Activated CD4-positive, alpha-beta memory T cell treated with anti-CD3 and anti-CD28 coated beads, Interleukin-2, amount 10 ng/mL, durations not matched to agents 7 days and 5 days (primary cell): ENCODE results near the gene DHCR7. TPM values are rescaled to one million over a fixed set of nuclear protein-coding genes. Genes with fewer than 3 reads are reported as not detected.
A peak's percentile ranks its signal among the peaks of the same experiment; 100 is the strongest.

ENCODE experiments used
- CTCF ChIA-PET: fragments of 350-600 bp; sonication (Branson Sonifier 250); formaldehyde crosslinking; loops from one replicate; lab custom pipeline; 2021; ENCODE audit warnings: antibody characterized with exemption, inconsistent platforms; lab: Charles Lee
- POLR2A ChIA-PET: fragments of 350-600 bp; sonication (Branson Sonifier 250); formaldehyde crosslinking; loops from one replicate; lab custom pipeline; 2021; ENCODE audit warnings: antibody characterized with exemption; lab: Charles Lee
- DNase-seq: peaks from one replicate; pipeline ENCODE4 v3.0.0-alpha.2; 2020
- H3K27ac Mint-ChIP-seq: one replicate; pipeline ENCODE4 v1.8.0; 2021; ENCODE audit warnings: mild to moderate bottlenecking, mixed read lengths
- H3K27me3 Mint-ChIP-seq: one replicate; pipeline ENCODE4 v1.8.0; 2021; ENCODE audit warnings: mixed read lengths
- H3K36me3 Mint-ChIP-seq: one replicate; pipeline ENCODE4 v1.8.0; 2021; ENCODE audit warnings: low read depth, mixed read lengths
- H3K4me1 Mint-ChIP-seq: one replicate; pipeline ENCODE4 v1.8.0; 2021; ENCODE audit warnings: mixed read lengths
- H3K4me3 Mint-ChIP-seq: one replicate; pipeline ENCODE4 v1.8.0; 2021; ENCODE audit warnings: mild to moderate bottlenecking, mixed read lengths
- H3K9me3 Mint-ChIP-seq: one replicate; pipeline ENCODE4 v1.8.0; 2021; ENCODE audit warnings: mixed read lengths
- total RNA-seq, 2 experiments: library from RNA; stranded (reverse); gene quantifications; one replicate each; pipeline ENCODE4 v1.2.3, GENCODE V29; 2021

The DHCR7 gene, protein sequence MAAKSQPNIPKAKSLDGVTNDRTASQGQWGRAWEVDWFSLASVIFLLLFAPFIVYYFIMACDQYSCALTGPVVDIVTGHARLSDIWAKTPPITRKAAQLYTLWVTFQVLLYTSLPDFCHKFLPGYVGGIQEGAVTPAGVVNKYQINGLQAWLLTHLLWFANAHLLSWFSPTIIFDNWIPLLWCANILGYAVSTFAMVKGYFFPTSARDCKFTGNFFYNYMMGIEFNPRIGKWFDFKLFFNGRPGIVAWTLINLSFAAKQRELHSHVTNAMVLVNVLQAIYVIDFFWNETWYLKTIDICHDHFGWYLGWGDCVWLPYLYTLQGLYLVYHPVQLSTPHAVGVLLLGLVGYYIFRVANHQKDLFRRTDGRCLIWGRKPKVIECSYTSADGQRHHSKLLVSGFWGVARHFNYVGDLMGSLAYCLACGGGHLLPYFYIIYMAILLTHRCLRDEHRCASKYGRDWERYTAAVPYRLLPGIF
- total RNA-seq = 10 to 100 TPM; 74.4 to 79.6 TPM

GRCh38 chr11:71448257-71449171 is at the start of gene DHCR7:
DHCR7 (minus strand) TSS chr11:71448393; CDS start chr11:71444952, 3,441 bp downstream.
- ChIA-PET CTCF (no interaction called here), POLR2A (no interaction called here)
- no peaks in the 10 kb centered on the region for H3K27me3 Mint-ChIP-seq
- peaks cover 54% of the 10 kb centered on the region for H3K4me1 Mint-ChIP-seq
- H3K9me3 Mint-ChIP-seq = peaks cover 2% of the 10 kb centered on the region
- peaks cover 39% of the 10 kb centered on the region for H3K36me3 Mint-ChIP-seq
- H3K4me3 Mint-ChIP-seq = peak within 1 kb of the TSS; percentile 85
- H3K27ac Mint-ChIP-seq = peak within 1 kb of the TSS; percentile 74
- DNase-seq = peak; percentile 95

- Mint-ChIP-seq H3K36me3 (peaks cover 74% of the 10 kb centered on the region), H3K4me3 (no peak overlapping the region), H3K4me1 (peaks cover 6% of the 10 kb centered on the region), H3K9me3 (no peaks in the 10 kb centered on the region), H3K27ac (no peak overlapping the region), H3K27me3 (no peaks in the 10 kb centered on the region)
- DNase-seq = no peak
- ChIA-PET POLR2A (no interaction called here), CTCF (no interaction called here)
These were observed 48.2 kb upstream of the DHCR7 start for GRCh38 chr11:71496421-71496820.

DNA sequence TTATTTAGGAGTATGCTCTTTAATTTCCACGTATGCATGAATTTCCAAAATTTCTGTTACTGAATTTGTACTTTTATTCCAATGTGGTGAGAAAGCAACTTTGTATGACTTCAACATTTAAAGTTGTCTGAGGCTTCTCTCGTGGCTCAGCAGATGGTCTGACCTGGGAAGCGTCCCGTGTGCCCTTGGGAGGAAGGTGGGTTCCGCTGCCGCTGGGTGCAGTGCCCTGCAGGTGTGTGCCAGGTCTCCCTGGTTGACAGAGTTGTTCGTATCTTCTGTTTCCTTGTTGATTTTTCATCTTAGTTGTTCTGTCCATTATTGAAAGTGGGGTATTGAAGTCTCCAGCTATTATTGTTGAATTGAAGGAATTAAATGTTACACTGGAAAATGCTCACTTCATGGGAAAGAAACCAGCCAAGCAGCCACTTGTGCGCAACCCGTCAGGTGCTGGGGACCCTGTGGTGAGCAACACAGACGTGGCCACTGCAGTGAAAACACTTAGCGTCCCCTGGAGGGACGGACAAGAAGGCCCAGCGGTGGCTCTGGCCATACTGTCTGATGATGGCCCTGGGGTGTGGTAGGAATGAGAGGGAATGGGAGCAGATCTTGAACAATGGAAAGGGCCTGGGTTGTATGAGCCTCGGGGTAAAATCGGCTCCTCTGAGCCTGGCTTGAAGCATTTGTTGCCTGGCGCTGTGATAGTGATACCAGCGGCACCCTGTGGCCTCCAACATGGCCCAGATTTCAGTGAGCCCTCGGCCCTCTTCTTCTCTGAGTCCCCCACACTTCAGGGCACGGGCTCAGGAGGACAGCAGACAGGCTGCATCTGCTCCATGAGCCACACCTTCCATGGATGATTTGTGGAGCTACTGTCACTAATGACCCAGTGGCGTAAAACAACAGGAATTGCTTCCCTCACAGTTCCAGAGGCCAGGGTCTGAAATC is 47.4 kb upstream of the DHCR7 start:
- Mint-ChIP-seq H3K27ac (no peak overlapping the region), H3K4me1 (peaks cover 6% of the 10 kb centered on the region), H3K4me3 (no peak overlapping the region), H3K27me3 (no peaks in the 10 kb centered on the region), H3K36me3 (peaks cover 76% of the 10 kb centered on the region), H3K9me3 (no peaks in the 10 kb centered on the region)
- CTCF ChIA-PET = interaction anchor here (0.6 kb wide), 1 partner anchor 740 kb away, joined by 3 read pairs; no protein-coding TSS in a partner anchor
- peak; percentile 1 for DNase-seq
- POLR2A ChIA-PET = no interaction called here

- H3K36me3 Mint-ChIP-seq = peaks cover 72% of the 10 kb centered on the region
- ChIA-PET CTCF (no interaction called here), POLR2A (no interaction called here)
- DNase-seq = peak; percentile 9
- H3K4me3 Mint-ChIP-seq = no peak overlapping the region
- peaks cover 26% of the 10 kb centered on the region for H3K4me1 Mint-ChIP-seq
- peak overlapping the region; percentile 49 for H3K27ac Mint-ChIP-seq
- H3K27me3 Mint-ChIP-seq = no peaks in the 10 kb centered on the region
- no peaks in the 10 kb centered on the region for H3K9me3 Mint-ChIP-seq
These were observed 43.7 kb upstream of the DHCR7 start for GRCh38 chr11:71491940-71492339.

DNA sequence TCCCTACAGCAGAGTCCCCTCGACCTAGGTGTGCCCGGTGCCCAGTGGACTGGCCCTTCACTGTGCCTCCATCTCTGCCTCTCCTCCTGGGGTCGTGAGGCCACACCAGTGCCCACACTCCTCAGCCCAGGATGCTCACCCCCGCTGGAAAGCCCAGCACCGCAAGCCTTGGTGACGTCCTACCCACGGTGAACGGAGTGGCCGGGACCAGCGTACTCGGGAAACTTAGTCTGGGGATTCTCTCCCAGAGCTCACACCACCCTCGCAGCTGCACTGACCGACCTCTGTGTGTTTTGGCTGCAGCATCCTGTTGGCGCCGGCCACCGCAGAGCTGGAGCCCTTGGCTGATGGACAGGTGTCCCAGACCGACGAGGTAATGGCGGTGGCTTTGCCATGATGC is 43.3 kb upstream of the DHCR7 start:
- peaks cover 70% of the 10 kb centered on the region for H3K36me3 Mint-ChIP-seq

DNA sequence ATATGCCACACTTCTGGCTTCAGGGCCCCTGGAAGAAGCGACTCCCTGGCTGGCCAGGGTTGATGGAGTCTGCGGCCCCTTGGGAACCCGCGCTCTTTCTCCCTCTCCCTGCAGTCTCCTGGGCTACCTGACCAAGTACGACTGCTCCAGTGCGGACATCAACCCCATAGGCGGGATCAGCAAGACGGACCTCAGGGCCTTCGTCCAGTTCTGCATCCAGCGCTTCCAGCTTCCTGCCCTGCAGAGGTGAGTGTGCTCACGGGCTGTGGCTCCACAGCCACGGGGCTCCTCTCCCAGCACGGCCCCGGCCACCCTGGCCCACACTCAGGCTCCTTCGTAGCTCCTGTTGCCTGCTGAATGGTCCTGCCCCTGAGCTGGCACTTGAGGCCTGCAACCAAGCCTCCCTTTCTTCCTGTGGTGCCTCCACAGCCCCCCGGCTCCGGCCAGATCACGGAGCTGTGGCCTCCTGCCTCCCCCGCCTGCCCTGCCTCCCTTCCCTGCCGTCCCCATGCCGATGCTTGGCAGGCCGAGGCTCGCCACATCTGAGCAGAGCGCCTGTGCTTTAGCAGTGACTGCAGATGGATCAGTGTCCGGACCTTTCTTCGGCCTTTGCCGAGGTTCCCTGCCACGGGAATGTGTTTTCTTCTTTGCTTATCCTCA is 42.7 kb upstream of the DHCR7 start:
- DNase-seq = no peak
- POLR2A ChIA-PET = no interaction called here
- Mint-ChIP-seq H3K27ac (no peak overlapping the region), H3K4me3 (no peak overlapping the region), H3K4me1 (peaks cover 26% of the 10 kb centered on the region), H3K9me3 (no peaks in the 10 kb centered on the region), H3K27me3 (no peaks in the 10 kb centered on the region), H3K36me3 (peaks cover 73% of the 10 kb centered on the region)
- CTCF ChIA-PET = no interaction called here

More for the DNA sequence above, 43.3 kb upstream of the DHCR7 start:
- ChIA-PET POLR2A (no interaction called here), CTCF (no interaction called here)
- DNase-seq = peak; percentile 5
- Mint-ChIP-seq H3K4me1 (peaks cover 26% of the 10 kb centered on the region), H3K27me3 (no peaks in the 10 kb centered on the region), H3K27ac (no peak overlapping the region), H3K9me3 (no peaks in the 10 kb centered on the region), H3K4me3 (no peak overlapping the region)

DNA sequence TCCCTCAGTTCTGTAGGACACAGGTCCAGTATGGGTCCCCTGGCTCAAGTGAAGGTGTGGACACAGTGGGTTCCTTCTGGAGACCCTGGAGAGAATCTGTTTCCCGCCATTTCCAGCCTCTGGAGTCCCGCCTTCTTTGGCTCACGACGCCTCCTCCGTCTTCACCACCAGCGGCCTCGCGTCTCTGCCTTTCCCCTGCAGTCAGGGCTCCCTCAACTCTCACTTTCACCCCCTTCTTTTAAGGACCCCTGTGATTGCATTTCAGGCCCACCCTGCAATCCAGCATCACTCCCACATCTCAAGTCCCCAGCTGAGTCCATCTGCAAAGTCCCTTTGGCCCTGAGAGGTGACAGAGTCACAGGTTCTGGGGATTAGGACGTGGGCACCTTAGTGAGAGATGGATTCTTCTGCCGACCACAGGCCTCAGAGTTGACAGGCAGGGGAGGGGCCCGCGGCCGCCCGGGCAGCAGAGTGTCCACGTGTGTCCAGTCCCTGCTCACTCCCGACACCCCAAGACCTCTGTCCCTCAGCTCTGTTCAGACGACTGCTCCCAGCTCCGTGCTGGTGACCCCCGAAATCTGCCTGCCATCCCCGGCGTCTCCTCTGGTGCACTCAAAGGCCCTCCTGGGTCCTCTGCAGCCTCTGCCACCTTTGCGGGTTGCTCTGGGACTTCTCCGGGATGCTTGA is 42.0 kb upstream of the DHCR7 start:
- H3K27me3 Mint-ChIP-seq = no peaks in the 10 kb centered on the region
- DNase-seq = no peak
- CTCF ChIA-PET = no interaction called here

GRCh38 chr11:71489311-71490043 is 41.3 kb upstream of the DHCR7 start:
- H3K27me3 Mint-ChIP-seq = no peaks in the 10 kb centered on the region
- no peaks in the 10 kb centered on the region for H3K9me3 Mint-ChIP-seq
- DNase-seq = peak; percentile 50
- ChIA-PET POLR2A (no interaction called here), CTCF (no interaction called here)
- peaks cover 26% of the 10 kb centered on the region for H3K4me1 Mint-ChIP-seq
- peak overlapping the region; percentile 82 for H3K27ac Mint-ChIP-seq
- peaks cover 74% of the 10 kb centered on the region for H3K36me3 Mint-ChIP-seq
- H3K4me3 Mint-ChIP-seq = no peak overlapping the region

More for the DNA sequence above, 42.0 kb upstream of the DHCR7 start:
- H3K36me3 Mint-ChIP-seq = peaks cover 73% of the 10 kb centered on the region
- H3K4me1 Mint-ChIP-seq = peaks cover 26% of the 10 kb centered on the region
- POLR2A ChIA-PET = no interaction called here
- H3K9me3 Mint-ChIP-seq = no peaks in the 10 kb centered on the region
- H3K27ac Mint-ChIP-seq = no peak overlapping the region
- H3K4me3 Mint-ChIP-seq = no peak overlapping the region

DNA sequence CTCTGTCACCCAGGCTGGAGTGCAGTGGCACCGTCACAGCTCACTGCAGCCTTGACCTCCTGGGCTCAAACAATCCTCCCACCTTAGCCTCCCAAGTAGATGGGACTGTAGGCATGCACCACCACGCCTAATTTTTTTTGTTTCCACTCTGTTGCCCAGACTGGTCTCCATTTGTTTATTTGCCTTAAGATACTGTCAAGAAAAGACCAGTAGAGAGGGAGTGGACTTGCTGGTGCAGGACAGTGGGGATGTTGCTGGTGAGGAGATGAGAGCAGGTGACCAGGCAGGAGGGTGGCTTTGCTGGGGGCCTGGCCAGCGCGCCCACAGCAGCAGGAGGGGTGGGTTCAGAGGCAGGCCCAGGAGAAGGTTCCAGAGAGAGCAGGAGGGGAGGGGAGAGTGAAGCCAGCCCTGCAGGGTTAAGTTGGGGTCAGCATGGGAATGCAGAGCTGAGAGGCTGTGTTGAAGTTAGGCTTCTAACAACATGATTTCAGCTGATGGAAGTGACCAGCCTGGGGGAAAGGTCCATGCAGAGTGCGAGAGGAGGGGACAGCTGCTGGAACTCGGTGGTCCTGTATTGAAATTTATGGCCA is 40.6 kb upstream of the DHCR7 start:
- H3K4me1 Mint-ChIP-seq = peaks cover 26% of the 10 kb centered on the region
- ChIA-PET CTCF (no interaction called here), POLR2A (no interaction called here)
- no peaks in the 10 kb centered on the region for H3K9me3 Mint-ChIP-seq
- peak overlapping the region; percentile 82 for H3K27ac Mint-ChIP-seq
- no peaks in the 10 kb centered on the region for H3K27me3 Mint-ChIP-seq
- H3K4me3 Mint-ChIP-seq = no peak overlapping the region
- H3K36me3 Mint-ChIP-seq = peaks cover 76% of the 10 kb centered on the region
- DNase-seq = no peak

DNA sequence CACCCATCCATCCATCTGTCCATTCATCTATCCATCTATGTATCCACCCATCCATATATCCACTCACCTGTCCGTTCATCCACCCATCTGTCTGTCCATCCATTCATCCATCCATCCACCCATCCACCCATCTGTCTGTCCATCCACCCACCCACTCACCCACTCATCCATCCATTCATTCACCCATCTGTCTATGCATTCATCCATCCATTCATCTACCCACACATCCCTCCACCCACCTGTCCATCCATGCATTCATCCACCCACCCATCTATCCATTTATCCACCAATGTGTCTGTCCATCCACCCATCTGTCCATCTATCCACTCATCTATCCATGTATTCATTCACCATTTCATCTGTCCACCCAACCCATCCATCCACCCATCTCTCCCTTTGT is 38.1 kb upstream of the DHCR7 start:
- ChIA-PET POLR2A (no interaction called here), CTCF (no interaction called here)
- no peak overlapping the region for H3K27ac Mint-ChIP-seq
- no peaks in the 10 kb centered on the region for H3K27me3 Mint-ChIP-seq
- DNase-seq = no peak
- H3K4me1 Mint-ChIP-seq = peaks cover 24% of the 10 kb centered on the region
- H3K36me3 Mint-ChIP-seq = peaks cover 80% of the 10 kb centered on the region
- H3K4me3 Mint-ChIP-seq = no peak overlapping the region
- no peaks in the 10 kb centered on the region for H3K9me3 Mint-ChIP-seq

DNA sequence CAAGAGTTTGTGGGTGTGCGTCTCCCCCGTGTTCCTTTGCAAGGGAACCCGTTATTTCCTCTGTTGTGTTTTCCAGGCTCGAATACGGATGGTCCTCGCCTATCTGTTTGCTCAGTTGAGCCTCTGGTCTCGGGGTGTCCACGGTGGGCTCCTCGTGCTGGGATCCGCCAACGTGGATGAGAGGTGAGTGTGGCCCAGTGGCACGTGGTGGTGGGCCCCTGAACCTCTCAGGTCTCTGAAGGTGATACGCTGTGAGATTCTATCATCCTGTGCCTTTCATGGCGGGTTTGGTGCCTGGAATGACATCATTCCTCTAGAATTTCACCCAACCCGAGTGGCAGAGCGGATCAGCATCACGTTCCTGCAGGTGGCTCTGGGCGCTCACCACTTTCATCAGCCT is 37.3 kb upstream of the DHCR7 start:
- H3K36me3 Mint-ChIP-seq = peaks cover 78% of the 10 kb centered on the region
- CTCF ChIA-PET = no interaction called here
- no peaks in the 10 kb centered on the region for H3K9me3 Mint-ChIP-seq
- H3K27ac Mint-ChIP-seq = no peak overlapping the region
- H3K4me1 Mint-ChIP-seq = peaks cover 23% of the 10 kb centered on the region
- H3K27me3 Mint-ChIP-seq = no peaks in the 10 kb centered on the region
- DNase-seq = no peak
- POLR2A ChIA-PET = no interaction called here
- no peak overlapping the region for H3K4me3 Mint-ChIP-seq
